Breast epithelium (tissue), 3 donors: ENCODE measurements around the gene KLHL11.

ENCODE experiments used
- POLR2A ChIP-seq: fragments of 450-650 bp; IDR thresholded peaks from one replicate; pipeline ENCODE4 v1.6.1; 2016; ENCODE audit warnings: antibody characterized with exemption, mild to moderate bottlenecking, moderate library complexity
- POLR2AphosphoS5 ChIP-seq, 3 donors: sonication (generic); formaldehyde crosslinking; IDR thresholded peaks; one replicate each; pipeline ENCODE4 v1.6.1; 2017; ENCODE audit warnings: antibody characterized with exemption in 3 of 3

- TF ChIP-seq POLR2A (no peak), POLR2AphosphoS5 (IDR thresholded peaks at IDR 0.05) (no peak)
Measured at GRCh38 chr17:41811549-41812380, 53.5 kb downstream of the KLHL11 start, which contains the start of gene P3H4.
